GM19023 (cell line): Measurements from ENCODE around the gene OSCP1.

Experiments
- ATAC-seq: cut with Tn5 transposase; IDR thresholded peaks from one replicate; pipeline ENCODE4 v1.9.1; 2021; ENCODE audit warnings: mild to moderate bottlenecking, moderate library complexity; ENCODE audit not compliant: unreplicated experiment

The OSCP1 gene

DNA sequence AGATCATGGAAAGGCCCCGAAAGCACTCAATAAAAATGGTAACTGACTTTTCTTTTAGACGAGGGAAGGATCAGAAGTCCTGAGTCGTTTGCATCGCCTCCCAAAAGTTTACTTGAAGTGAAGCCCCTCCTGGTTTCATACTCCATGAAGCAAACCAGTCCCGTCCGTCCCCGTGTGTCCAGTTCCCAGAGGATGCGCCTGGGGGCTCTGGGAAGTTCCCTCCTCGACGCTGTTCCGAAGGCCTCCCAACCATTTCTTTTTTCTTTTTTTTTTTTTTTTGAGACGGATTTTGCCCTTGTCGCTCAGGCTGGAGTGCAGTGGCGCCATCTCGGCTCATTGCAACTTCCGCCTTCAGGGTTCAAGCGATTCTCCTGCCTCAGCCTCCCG lies 661 bp upstream of the OSCP1 start:
- no peak for ATAC-seq

DNA sequence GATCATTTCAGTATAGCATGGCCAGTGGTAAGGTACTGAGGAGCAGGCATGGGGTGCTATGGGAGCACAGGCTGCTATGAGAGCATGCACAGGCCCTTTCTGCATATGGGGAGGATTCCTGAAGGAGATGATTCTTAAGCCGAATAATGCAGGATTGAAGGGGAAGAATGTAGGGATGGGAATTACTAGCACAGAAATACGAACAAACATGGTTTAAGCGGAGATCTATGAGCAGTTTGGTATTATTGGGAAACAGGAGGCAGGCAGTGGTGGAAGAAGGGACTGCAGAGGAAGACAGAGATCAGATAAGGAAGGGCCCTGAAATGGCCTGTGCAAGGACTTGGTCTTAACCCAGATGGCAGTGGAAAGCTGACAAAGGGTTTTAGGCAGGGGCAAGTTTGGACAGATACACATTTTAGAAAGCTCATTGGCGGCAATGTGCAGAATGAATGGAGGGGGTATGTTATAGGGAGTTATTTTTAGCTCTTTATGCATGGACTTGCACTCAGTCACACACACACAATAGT lies 1.7 kb downstream of the OSCP1 start:
- ATAC-seq: no peak

DNA sequence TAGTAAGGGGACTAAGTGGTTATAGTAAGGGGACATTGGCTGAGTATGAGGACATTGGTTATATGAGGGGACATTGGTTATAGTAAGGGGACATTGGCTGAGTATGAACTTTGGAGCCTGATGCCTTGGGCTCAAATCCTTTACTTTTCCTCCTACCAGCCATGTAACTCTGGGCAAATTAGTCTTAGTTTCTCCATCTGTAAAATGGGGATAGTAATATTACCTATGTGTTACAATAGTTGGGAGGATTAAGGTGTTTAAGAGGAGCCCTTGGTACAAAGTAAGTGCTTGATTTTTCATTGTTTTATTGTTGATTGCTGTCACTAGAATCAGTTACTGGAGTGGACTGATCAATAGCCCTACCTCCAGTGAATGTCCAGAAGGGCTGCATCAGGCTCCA lies 2.8 kb downstream of the OSCP1 start:
- no peak for ATAC-seq

DNA sequence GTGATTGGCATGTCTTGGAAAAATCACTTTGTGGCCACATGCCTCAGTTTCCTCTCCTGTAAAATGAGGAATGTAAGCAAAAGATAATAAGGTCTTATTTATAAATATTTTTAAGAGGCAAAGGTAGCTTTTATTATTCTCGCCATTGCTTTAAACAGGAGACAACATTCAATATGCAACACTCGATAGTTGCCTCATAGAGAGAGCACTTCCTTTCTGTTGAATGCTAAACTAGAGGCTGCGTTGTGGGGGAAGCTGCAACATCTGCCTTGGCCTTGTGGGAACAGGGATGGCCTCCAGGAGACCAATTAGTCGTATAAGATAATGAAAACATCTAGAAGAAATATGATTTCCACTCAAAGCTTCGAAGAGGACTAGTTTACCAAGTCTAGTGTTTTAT lies 3.5 kb downstream of the OSCP1 start:
- no peak for ATAC-seq

DNA sequence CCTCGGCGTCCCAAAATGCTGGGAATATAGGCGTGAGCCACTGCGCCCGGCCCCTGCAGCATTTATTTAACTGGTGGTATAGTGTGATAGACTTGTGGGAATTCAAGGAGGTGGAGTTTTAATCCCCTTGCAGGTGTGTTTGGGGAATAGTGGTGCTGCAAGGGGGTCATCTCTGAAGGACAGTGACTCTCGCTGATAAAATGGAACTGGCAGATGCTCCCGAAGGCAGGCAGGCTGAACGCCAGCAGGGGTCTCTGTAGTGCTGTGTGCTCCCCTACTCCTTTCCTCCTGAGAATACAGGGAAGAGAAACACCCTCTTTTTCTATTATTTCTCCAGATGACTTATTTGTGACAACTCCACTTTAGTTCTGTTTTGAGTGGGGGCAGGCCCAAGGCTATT lies 4.0 kb downstream of the OSCP1 start:
- no peak for ATAC-seq

DNA sequence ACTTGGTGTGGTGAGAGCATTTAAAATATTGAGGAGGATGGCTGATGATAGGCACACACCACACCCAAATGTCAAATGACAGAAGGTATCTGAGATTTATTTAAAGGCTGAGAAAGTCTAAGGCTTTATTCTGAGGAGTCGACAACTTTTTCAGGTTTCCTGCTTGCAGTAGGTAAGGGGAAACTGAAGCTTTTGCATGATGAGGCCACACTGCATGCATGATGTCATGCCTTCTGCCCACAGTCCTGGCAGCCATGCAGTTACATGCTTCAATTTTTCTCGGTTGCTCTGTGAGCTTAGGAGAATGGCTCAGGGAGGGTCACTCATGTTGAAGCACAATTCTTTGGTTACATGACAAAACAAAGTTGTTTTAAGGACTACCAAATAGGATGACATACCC lies 7.0 kb downstream of the OSCP1 start:
- no peak for ATAC-seq

DNA sequence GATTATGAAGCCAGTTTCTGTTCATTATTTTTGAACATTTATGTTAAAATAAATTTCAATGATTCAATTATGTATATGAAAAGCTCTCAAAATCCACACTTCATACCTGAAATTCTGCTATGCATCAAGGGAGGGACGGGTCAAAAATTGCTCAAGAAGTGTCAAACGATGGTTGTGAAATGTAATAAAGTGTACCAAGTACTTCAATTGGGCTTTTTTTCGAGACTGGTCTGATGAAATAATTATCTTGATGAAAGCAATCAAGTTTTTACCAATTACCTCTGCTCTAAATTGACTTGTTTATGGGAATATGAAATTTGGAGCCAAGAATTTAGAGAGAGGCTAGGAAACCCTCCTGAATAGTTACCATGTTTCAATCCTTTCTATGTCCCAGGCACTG lies 7.9 kb downstream of the OSCP1 start:
- no peak for ATAC-seq

DNA sequence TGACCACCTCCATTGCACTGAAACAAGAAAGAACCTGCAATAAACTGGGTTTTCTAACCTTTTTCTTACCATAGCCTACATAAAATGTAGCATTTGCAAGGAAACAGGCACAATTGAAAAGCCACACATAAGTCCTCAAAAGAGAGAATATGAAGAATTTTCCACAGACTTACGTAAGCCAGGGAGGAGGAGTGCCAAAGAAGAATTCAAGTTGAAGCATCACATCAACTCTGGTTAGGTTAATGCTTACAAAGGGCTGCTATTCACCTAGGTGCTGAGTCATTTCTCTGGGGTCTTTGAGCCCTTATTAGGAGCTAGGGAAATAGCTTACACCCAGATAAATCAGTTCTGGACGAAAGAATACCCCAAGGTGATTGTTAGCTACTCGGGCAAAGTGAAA lies 9.6 kb downstream of the OSCP1 start:
- ATAC-seq: no peak

DNA sequence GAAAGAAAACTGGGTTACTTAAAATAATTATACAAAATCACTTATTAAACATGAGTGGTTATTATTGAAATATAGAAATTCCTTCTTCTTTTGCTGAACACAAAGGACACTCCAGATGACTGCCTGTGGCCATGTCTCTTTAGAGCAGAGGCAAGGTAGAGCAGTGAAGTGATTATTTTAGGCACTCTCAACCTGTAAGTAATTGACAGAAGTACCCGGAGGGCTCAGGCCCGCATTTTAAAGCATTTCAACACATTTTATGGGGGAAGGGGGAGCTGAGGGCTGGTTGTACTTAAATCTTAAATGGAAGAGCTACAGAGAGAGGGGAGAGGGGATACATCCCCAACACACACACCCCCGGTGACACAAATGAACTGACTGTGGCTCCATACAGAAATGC lies 10.2 kb downstream of the OSCP1 start:
- ATAC-seq: no peak

DNA sequence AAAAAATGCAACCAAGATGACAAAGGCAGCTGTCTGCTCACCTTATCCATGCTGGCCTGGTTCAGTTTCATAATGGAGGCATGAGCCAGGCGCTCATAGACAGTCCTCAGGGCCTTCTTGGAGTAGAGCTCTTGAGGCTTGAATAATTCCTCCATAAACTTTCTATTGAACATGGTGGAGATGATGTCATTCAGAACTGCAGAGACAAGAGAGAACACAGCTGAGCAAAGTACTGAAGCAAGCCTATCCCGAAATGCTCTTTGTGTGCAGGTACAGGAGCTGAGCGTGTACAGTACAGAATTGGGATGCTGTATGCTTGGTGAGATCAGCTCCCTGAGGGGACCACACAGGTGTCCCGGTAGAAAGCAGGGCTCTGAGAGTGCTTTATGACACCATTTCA lies 11.5 kb downstream of the OSCP1 start:
- no peak for ATAC-seq

DNA sequence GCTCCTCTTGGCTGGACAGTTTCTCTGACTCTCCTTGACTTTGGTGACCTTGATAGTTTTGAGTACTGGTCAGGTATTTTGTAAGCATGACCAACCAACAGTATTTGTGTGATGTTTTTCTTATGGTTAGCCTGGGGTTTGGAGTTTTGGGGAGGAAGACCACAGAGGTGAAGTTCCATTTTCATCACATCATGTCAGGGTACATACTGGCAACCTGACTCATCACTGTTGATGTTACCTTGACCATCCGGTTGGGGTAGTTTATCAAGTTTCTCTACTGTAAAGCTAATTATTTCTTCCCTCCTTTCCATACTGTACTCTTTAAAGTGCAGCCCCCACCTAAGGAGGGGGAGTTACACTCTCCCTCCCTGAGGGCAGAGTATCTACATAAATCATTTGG lies 13.4 kb downstream of the OSCP1 start:
- ATAC-seq: no peak

DNA sequence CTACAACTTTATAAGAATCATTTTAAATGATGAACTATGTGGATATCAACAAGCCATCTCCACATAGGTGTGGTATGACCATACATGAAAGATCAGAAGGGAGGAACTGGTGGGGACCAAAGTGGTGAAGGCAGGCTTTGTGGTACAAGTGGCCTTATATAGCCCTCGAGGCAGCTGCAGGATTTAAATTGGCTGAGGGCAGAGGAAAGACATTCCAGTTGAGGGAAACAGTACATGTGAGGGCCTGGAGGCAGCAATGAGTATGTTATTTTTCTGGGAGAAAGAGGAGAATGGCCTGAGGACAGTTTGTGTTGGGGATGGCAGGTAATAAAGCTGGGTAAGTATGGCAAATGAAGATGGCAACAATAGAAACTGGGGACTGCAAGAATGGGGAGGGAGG lies 17.1 kb downstream of the OSCP1 start:
- no peak for ATAC-seq

DNA sequence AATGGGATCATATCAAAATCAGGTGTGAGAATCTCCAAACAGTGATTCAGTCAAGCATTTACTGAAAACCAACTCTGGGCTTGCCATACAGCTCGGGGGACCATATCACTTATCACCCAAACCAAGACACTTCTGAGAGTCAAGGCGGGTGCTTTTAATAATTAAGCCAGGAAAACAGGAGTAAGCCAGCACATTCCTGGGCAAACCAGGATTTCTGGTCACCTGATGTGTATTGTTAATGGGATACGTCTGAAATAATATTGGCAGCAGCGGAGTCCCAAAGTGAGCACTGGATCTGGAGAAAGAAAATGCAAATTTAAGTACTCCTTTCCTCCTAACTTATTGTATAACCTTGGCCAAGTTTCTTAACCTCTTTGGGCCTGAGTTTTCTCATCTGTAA lies 17.6 kb downstream of the OSCP1 start:
- no peak for ATAC-seq

DNA sequence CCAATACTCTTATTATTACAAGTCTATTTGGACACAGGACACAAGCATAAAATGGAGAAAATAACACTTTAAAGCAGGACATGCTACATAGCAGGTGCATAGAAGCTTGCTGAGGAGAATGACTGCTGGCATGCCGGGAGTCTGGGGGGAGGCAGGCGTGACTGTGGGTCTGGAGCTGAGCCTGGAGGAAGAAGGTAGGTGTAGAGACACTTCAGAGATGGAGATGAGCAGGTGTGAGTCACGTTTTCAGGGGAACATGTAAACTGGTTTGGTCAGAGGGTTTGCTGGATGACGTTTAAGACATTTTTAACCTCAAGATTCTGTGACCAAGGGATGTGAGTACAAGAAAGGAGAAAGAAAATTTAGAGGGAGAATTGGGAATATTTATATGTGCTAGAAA lies 24.5 kb downstream of the OSCP1 start:
- no peak for ATAC-seq

DNA sequence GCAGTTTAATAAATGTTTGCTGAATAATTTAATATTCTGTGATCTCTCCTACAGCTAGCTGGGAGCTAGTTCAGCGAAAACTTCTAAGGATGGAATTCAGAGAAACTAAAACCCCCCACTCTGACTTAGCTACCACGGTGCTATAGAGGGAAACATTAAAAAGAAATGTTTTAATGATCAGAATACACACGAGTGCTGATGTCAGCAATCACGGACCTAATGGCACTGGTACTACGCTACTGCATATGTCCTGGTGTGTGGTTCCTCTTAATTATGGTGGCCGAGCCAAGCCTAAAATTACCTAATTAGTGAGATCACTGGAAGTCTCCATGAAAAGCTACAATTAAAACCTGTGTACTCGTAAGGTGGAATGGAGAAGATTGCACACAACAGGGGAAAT lies 28.6 kb downstream of the OSCP1 start:
- no peak for ATAC-seq

DNA sequence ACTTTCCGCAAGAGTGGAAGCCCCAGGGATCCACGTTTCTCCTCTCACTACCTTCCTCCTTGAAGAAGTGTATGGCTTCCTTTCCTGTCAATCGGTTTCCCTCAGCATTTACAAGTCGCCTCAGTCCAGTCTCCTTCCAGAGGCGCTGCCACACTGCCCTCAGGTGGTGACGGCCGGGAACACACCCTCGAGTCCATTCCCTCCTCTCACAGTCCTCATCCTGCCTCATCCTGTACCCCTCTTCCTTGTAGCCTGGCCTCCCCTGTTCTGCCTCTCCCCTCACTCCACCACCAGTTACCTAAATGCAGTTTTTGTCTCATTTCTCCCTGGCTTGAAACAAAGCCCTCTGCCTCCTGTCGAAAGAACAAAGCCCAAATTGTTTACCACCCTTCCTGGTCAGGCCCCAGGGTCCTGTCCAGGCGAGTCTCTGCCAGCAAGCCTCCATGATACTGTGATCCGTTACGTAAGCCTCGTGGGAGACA lies 29.4 kb downstream of the OSCP1 start:
- no peak for ATAC-seq

DNA sequence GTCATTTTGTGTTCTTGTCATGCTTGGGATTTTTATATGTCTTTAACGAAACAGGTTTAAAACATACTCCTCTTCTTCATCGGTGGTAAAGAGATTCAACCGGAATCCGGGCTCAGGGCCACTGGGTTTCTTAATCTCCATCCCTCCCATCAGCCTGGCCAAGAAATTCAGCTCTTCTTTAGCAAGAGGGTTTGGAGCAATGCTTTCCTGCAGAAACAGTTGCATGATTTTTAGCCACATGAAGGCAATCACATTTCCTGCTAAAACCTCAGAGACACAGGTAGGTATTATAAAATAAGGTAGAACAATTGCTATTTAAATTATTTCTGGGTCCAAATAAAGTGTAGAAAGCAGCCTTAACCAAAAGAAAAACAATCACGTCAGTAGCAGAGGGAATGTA lies 29.8 kb downstream of the OSCP1 start:
- ATAC-seq: no peak

DNA sequence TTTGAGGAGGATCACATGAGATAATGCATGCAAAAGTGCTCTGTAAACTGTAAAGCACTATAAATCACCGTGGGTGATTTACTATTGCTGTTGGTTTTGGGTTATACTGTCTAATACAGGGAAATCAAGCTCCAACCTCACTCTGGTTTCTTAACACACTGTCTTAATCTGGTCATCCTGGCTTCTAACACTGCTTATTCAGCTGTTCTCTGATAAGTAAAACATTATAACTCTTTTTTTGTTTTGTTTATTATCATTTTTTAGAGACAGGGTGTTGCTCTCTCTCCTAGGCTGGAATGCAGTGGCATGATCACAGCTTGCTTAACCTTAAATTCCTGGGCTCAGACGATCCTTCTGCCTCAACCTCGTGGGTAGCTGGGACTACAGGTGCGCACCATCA lies 30.7 kb downstream of the OSCP1 start:
- ATAC-seq: no peak

DNA sequence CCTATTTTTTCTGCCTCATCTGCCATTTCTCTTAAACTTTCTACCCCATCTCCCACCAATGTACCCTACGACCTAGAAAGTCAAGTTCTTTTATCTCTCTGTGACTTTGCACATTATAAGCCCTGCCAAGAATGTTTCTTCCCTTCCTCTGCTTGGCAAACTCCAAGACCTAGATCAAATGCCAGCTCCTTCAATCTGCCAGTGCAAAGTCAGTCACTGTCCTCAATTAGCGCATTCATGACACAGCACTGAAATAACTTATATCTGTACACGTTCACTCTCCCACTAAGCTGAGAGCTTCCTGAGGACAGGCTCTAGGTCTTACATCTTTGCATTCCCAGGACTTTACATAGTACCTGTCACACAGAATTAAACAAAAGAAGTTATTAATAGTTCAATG lies 31.1 kb downstream of the OSCP1 start:
- no peak for ATAC-seq

DNA sequence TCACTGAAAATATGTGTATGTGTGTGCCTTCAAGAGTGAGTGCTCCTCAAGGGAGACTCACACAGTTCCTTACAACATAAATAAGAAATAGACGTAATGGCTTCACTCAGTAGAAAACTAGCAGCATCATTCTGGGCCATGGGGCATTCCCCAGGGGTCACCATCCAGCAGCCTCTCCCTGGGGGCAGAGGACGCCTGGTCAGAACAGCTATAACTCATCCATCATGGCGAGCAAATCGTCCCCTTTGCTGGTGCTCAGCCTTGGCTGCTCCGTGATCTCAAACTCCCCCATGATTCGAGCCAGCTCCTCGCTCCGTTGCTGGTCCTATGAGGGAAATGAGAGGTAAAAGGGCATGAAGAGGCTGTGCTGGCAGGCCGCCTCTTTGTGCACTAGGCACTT lies 32.3 kb downstream of the OSCP1 start:
- ATAC-seq: no peak

DNA sequence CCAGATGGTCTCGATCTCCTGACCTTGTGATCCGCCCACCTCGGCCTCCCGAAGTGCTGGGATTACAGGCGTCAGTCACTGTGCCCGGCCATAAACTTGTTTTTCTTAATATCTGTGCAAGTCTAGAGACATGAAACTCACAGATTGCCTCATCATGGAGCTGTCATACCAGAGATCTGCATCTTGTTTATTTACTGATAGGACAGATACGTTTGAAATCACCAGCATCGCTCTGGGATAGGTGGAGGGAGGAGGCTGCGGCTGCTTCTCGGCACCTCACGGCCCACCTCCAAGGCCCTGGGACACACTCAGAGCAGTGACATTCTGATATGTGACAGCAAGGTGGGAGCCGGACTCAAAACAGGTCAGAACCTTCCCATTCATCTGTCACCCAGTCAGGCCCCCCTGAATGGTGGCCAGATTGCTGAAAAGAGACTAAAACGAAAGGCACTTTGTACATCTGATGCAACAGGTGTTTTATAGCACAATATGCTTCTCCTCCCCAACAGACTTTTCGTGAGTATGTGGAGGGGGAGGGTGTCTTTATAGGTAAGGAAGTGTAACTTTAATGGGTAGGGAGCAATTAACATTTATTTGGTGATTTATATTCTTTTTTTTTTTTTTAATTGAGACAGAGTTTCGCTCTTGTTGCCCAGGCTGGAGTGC lies 34.5 kb downstream of the OSCP1 start:
- no peak for ATAC-seq

DNA sequence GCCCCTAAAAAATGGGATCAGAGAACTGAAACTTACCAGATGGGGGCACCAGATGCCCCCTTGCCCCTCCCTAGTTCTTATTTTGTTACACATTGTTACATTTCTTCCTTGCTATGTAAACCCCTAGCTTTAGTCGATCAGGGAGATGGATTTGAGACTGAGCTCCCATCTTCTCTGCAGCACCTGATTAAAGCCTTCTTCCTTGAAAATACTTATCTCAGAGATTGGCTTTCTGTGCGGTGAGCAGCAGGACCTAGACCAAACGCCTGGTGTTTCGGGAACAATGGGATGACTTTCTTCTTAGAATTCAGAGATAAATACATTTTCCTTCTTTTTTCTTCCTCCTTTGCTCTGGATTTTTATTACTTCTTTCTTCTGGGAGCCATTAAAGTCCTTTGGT lies 35.9 kb downstream of the OSCP1 start:
- ATAC-seq: no peak
